Memory B cell (primary cell): Measurements from ENCODE around the gene RPP25L.

Source experiments
- ATAC-seq: fragments of 150-1000 bp; cut with Tn5 transposase; 2 replicates; pipeline ENCODE4 v1.10.0; 2021; ENCODE audit warnings: low read depth, mild to moderate bottlenecking, moderate library complexity
- DNase-seq, 2 donors: peaks; one replicate each; pipeline ENCODE4 v3.0.0; 2022; ENCODE audit warnings: low spot score in 2 of 2
- H3K27ac Mint-ChIP-seq: one replicate; pipeline ENCODE4 v1.8.0; 2022; ENCODE audit warnings: mild to moderate bottlenecking, moderate library complexity, mixed read lengths
- H3K27me3 Mint-ChIP-seq: one replicate; pipeline ENCODE4 v1.8.0; 2022; ENCODE audit warnings: mixed read lengths
- H3K36me3 Mint-ChIP-seq: one replicate; pipeline ENCODE4 v1.8.0; 2022; ENCODE audit warnings: mild to moderate bottlenecking, mixed read lengths
- H3K4me1 Mint-ChIP-seq: one replicate; pipeline ENCODE4 v1.8.0; 2022; ENCODE audit warnings: mixed read lengths
- H3K4me3 Mint-ChIP-seq: one replicate; pipeline ENCODE4 v1.8.0; 2022; ENCODE audit warnings: mild to moderate bottlenecking, moderate library complexity, mixed read lengths
- H3K9me3 Mint-ChIP-seq: one replicate; pipeline ENCODE4 v1.8.0; 2022; ENCODE audit warnings: mixed read lengths

RPP25L gene

DNA sequence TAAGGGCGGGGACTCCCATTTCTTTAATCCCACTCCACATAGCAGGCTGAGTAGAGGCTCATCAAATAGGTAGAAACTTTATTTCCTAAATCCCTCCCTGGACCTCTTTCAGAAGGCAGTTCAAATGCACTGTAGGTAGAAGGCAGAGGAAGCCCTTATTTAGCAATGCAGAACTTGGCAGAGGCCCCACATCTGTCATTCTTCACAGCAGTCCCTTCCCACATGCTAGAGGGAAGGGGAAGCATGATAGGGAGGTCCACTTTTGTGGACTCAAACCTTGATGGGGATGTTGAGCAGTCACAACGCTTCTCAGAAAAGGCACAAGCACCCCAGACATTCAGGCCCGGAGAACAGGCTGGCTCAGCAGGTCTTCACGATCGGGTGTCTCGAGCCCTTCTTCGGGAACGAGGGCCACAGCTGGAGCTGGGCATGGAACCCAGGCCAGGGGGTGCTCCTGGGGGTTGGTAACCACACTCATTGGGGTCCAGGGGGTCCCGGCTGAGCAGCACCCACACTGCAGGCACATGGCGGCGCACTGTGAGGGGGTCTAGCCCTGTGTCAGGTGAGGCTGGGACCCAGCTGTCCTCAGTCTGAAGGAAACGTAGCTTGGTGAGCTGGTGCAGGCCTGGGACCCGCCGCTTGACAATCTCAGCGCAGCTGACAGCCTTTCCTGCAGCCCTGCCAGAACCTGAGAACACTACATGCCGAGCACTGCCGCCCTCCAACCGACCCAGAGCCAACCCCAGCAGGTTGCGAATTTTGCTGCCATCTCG is 1.3 kb downstream of the RPP25L start:
- Mint-ChIP-seq H3K36me3 (no peaks in the 10 kb centered on the region), H3K27me3 (no peaks in the 10 kb centered on the region), H3K27ac (no peak overlapping the region), H3K9me3 (no peaks in the 10 kb centered on the region), H3K4me3 (no peak overlapping the region), H3K4me1 (peaks cover 12% of the 10 kb centered on the region)
- ATAC-seq (no peak), DNase-seq (no peak)

DNA sequence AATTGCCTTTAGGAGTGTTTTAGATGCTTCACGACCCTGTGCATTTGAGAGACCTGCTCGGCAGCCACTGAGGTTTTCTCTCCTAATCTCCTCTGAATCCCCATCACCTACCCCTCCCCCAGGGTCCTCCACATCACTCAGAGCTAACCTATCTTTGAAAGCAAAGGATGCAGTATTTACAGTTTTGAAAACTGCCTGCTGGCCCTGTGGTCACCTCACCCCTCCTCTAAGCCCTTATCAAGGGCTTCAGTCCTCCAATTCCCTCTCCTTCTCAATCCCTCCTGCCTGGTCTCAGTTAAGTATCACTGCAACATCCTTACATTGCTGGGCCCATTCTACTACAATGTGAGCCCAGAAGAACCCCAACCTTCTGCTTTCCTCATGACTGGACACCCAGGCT is 4.6 kb downstream of the RPP25L start:
- Mint-ChIP-seq H3K9me3 (no peaks in the 10 kb centered on the region), H3K27me3 (no peaks in the 10 kb centered on the region), H3K4me1 (peaks cover 6% of the 10 kb centered on the region), H3K36me3 (no peaks in the 10 kb centered on the region), H3K4me3 (no peak overlapping the region), H3K27ac (no peak overlapping the region)
- ATAC-seq (no peak), DNase-seq (no peak)

DNA sequence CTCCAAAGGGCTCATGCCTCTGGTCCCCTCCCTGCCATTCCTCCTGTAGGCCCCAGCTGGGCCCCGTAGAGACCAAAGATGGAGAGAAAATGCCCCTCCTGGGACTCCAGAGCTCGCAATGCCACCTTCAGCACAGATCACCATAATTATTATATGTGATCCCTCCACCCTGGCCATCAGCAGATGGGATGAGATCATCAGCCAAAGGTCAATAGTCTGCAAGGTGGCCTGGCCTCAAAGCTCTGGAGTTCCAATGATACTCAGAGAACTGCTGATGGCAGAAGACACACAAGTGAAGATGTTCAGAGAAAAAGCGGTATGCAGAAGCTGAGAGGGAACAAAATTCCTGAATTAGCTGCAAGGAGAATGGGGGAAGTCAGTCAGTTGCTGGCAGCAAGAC is 5.0 kb downstream of the RPP25L start:
- no peaks in the 10 kb centered on the region for H3K27me3 Mint-ChIP-seq
- H3K36me3 Mint-ChIP-seq = no peaks in the 10 kb centered on the region
- H3K27ac Mint-ChIP-seq = no peak overlapping the region
- DNase-seq (no peak), ATAC-seq (no peak)
- no peaks in the 10 kb centered on the region for H3K9me3 Mint-ChIP-seq
- no peak overlapping the region for H3K4me3 Mint-ChIP-seq
- peaks cover 6% of the 10 kb centered on the region for H3K4me1 Mint-ChIP-seq

DNA sequence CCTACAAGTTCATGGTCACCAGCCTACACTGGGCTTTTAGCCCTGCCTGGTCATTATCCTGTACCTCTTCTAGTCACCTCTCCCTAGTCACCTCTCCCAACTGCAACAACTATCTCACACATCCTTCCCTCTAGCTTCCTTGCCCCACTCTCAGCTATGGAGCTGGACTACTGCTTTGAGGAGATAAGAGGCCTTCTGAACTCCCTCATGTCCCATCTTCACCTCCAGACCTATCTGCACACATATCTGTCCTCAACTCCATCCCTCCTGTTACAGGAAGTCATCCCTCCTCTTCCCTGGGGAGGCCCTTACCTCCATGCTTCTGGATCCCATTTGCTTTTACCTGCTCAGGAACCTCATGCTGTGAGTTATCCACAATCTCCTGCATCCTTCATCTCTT is 5.7 kb downstream of the RPP25L start:
- Mint-ChIP-seq H3K27ac (no peak overlapping the region), H3K4me1 (peaks cover 4% of the 10 kb centered on the region), H3K36me3 (no peaks in the 10 kb centered on the region), H3K9me3 (no peaks in the 10 kb centered on the region), H3K27me3 (peaks cover 2% of the 10 kb centered on the region), H3K4me3 (no peak overlapping the region)
- ATAC-seq (no peak), DNase-seq (no peak)

DNA sequence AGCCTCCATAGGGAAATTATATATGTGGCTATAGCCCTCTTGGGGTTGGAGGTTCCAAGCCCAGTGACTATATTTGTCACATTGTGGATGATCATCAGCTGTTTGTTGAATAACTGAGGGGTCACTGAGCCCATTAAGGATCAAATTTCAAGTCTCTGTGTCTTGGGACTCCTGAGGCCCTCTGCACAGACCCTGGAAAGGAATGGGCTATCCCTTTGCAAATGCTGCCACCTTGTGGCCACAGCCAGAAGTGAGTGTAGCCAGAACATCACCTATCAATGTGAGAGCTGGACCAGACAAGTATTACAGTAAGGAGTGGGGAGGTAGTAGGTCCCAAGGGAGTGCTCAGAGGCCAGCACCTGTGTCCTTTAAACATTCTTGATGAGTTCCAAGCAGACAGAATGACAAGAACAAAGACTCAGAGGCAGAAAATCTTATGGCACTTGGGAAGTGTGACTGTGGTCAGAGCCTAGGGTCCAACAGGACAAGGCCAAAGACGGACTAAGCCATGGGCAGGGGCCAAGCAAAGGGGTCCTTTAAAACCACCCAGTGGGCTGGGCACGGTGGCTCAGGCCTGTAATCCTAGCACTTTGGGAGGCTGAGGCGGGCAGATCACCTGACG is 8.2 kb downstream of the RPP25L start:
- ATAC-seq (peak; percentile 97), DNase-seq (peak; percentile 77 to 84)
- H3K4me1 Mint-ChIP-seq = peaks cover 3% of the 10 kb centered on the region
- no peak overlapping the region for H3K4me3 Mint-ChIP-seq
- no peaks in the 10 kb centered on the region for H3K9me3 Mint-ChIP-seq
- no peaks in the 10 kb centered on the region for H3K36me3 Mint-ChIP-seq
- no peak overlapping the region for H3K27ac Mint-ChIP-seq
- H3K27me3 Mint-ChIP-seq = peaks cover 4% of the 10 kb centered on the region

DNA sequence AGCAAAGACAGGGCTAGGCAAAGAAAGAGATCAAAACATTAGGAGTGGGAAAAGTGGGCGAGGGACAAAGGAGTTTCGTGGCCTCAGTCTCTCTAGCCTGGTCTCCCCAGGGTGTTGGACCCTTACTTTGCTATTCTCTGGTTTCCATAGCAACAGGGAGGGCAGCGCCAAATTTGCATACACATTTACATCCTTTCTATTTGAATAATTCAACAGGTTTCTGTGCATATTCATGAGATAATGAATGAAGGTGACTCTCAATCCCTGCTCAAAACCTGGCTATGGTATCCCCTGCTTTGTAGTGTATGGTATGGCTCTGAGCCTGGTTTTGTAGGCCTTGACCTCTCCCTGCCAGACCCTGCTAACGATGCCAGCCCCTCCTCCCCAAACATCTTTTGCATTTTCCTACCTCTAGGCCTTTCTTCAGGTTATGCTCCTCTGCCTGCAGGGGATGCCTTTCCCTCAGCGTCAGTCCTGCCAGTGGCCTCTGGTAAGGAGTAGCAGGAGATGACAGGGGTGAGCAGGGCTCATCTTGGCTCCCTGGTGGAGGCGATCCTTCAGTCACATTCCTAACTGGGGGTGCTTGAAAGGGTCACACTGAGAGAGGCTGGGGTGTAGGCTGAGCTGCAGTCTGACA is 9.8 kb downstream of the RPP25L start:
- Mint-ChIP-seq H3K9me3 (no peaks in the 10 kb centered on the region), H3K4me1 (peaks cover 3% of the 10 kb centered on the region), H3K27ac (no peak overlapping the region), H3K36me3 (no peaks in the 10 kb centered on the region), H3K4me3 (no peak overlapping the region), H3K27me3 (peaks cover 7% of the 10 kb centered on the region)
- ATAC-seq (no peak), DNase-seq (no peak)

DNA sequence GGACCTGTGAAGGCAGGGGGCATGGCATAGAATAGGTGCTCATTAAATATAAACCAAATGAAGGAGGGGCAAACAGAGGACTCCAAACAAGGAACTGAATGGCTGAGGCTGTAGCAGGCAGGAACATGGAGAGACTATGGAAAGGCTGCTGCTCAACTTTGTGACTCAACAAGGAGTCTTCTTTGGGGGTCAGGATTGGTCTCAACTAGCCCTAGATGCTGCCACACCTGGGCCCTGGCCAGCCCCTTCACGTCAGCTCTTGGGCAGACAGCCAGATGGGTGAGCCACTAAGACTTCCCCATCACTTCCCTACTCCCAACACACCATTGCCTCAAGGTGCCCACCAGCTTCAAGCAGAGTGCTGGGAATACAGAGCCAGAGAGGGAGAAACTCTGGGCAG is 11.0 kb downstream of the RPP25L start:
- H3K27me3 Mint-ChIP-seq = peaks cover 16% of the 10 kb centered on the region
- H3K9me3 Mint-ChIP-seq = no peaks in the 10 kb centered on the region
- H3K27ac Mint-ChIP-seq = no peak overlapping the region
- DNase-seq = no peak
- ATAC-seq = no peak
- peaks cover 3% of the 10 kb centered on the region for H3K4me1 Mint-ChIP-seq
- H3K4me3 Mint-ChIP-seq = no peak overlapping the region
- H3K36me3 Mint-ChIP-seq = no peaks in the 10 kb centered on the region

DNA sequence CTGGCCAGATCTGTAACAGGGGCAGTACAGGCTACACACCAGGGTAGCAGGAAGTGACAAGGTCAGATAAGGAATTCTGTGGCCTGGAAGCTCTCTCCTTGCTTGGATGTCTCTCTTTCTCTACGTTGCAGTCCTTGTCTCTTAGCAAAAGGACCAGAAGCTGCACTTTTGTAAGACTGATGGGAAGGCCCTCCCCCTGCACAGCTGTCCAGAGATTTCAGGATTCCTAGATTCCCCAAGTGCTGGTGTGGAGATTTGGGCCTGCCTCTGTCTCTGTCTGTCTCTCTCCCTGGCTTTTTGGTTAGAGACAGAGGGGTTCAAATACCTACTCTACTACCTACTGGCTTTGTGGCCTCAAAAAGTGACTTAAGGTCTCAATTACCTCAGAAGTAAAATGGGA is 12.4 kb downstream of the RPP25L start:
- H3K4me3 Mint-ChIP-seq = no peak overlapping the region
- no peak overlapping the region for H3K27ac Mint-ChIP-seq
- peaks cover 20% of the 10 kb centered on the region for H3K27me3 Mint-ChIP-seq
- peaks cover 3% of the 10 kb centered on the region for H3K4me1 Mint-ChIP-seq
- ATAC-seq = no peak
- DNase-seq = no peak
- H3K36me3 Mint-ChIP-seq = no peaks in the 10 kb centered on the region
- H3K9me3 Mint-ChIP-seq = no peaks in the 10 kb centered on the region

DNA sequence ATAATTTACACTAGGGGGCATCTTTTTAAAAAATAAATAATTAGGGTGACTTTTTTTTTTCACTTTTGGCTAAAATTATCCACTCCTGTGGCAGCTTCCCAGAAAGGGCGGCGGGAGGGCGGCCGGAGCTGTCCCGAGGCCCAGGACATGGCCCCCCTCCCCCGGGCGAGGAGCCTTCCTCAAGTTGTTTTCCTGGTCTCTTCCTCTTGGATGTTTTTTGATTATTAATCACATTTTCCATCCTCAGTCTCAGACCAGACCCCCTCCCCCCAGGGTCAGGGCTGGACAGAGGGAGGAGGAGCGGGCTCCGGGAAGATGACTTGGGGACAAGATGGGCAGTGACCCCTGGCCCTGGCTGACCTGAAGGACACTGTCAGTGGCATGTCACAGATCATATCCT is 17.7 kb downstream of the RPP25L start:
- Mint-ChIP-seq H3K27ac (no peak overlapping the region), H3K4me3 (no peak overlapping the region), H3K36me3 (no peaks in the 10 kb centered on the region), H3K27me3 (peaks cover 39% of the 10 kb centered on the region), H3K9me3 (no peaks in the 10 kb centered on the region), H3K4me1 (peaks cover 17% of the 10 kb centered on the region)
- ATAC-seq (no peak), DNase-seq (no peak)

DNA sequence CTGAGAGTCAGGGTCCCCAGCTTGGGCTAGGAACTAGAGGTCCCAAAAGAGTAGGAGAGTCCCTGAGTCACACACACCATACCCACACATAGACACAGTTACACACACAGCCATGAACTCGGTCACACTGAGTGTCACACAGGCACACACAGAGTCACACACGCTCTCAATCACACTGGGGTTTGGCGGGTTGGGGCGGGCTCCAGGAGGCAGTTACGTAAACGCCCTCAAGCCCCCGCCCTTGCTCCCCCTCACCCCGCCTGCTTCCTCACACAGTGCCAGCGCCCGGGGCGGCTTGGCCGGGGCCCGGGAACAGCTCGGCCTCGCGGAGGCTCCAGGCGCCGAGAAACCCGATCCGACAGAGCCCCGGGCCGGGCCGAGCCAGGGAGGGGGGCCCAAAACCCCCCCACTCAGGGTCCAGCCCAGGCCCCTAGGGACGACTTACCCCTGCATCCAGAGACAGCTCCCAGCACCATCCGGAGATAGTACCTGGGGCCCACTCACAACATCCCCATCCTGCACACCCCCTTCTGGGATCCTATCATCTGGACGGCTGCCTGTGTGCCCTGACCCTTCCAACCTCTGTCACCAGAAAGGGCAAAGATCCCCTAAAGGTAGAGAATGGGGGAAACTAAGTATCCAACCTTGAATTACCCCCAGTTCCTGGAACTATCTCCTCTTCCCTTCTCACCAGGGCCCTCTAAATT is 18.8 kb downstream of the RPP25L start:
- Mint-ChIP-seq H3K36me3 (no peaks in the 10 kb centered on the region), H3K27ac (no peak overlapping the region), H3K4me1 (peaks cover 25% of the 10 kb centered on the region), H3K9me3 (no peaks in the 10 kb centered on the region), H3K27me3 (peaks cover 49% of the 10 kb centered on the region), H3K4me3 (no peak overlapping the region)
- peak; percentile 17 for ATAC-seq
- no peak for DNase-seq

DNA sequence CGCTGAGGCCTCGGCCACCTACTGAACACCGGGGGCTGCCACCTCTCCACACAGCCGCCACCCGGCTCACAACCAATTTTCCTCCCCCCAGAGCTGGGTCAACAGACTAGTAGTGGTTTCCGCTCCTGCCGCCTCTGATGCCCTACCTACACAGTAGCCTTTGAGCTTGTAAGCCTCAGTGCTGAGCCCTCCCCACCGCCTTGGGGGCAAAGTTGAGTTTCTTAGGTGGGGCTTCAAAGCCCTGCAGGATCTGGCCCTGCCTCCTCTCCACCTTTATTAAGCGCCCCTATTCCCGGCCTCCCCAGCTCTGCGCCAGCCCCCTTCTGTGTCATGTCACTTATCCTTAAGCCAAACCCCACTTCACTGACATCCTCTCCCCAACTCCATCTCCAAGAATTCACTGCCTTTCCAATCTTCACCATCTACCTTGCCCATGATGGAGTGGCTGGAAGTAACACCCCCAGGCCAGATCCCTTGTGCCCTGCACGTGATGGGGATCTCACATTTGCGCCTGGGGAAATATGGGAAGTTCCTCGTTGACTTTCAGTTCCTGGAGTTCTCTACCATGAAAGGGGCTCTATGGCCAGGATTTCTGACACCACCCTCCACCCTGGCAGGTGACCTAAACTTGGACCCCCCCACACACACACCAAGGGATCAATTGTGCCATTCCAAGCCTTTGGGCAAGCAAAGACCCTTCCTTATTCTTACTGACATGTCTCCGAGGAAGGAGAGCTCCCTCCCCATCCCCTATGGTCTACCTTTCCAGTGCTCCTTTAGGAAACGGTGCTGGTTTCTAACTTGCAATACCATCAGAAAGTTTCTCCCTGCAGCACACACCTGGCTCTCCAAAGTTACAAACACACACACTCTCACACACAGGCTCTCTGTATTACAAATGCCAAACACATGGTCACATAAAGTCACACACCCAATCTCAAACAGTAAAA is 19.7 kb downstream of the RPP25L start:
- peaks cover 25% of the 10 kb centered on the region for H3K4me1 Mint-ChIP-seq
- DNase-seq (no peak), ATAC-seq (peak; percentile 7)
- peaks cover 52% of the 10 kb centered on the region for H3K27me3 Mint-ChIP-seq
- peak overlapping the region; percentile 15 for H3K27ac Mint-ChIP-seq
- H3K36me3 Mint-ChIP-seq = no peaks in the 10 kb centered on the region
- H3K4me3 Mint-ChIP-seq = peak overlapping the region; percentile 82
- H3K9me3 Mint-ChIP-seq = no peaks in the 10 kb centered on the region

DNA sequence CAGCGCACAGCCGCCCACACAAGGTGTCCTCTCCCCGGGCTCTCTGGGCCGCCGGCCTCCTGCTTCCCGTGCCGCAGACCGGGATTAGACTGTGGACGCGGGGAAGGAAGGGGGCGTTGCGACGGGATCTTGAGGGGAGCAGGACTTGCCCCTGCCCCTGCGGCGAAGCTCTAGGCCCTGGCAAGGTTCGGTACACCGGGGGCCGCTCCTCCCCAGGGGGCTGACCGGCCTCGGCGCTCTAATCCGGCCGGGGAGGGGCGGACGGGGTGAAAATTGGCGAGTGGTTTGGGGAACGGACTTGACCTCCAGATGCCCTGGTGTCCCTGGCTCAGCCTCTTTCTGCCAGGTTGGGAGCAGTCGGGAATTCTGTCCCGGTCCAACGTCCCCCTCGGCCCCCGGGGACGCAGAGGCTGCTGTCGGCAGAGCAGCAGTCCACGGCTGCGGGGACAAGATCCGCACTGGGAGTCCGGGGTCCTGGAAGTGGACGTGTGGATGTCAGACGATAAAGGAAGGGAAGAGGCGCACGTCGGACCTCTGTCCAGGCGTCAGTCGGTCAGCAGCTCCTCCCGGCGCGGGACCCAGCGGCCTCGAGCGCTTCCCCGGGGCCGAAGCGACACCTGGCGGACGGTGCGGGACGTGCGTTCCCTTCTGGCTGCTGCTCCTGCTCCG is 20.5 kb downstream of the RPP25L start:
- Mint-ChIP-seq H3K4me3 (peak overlapping the region; percentile 82), H3K27ac (no peak overlapping the region), H3K9me3 (no peaks in the 10 kb centered on the region), H3K27me3 (peaks cover 52% of the 10 kb centered on the region), H3K4me1 (peaks cover 25% of the 10 kb centered on the region), H3K36me3 (no peaks in the 10 kb centered on the region)
- DNase-seq (peak; percentile 81 to 88), ATAC-seq (peak; percentile 81)
